NCI-H2107 (cell line): ENCODE measurements around the gene ANKRD9.
"Not testable (repeated sequence)": the region's sequence is repeated elsewhere in the genome, so short reads cannot be mapped to it uniquely, and the experiment has no call there.

Source experiments
- DNase-seq: peaks from one replicate; lab custom pipeline; 2025; lab: John Stamatoyannopoulos, UW

ANKRD9 gene

GRCh38 chr14:102538602-102539543 lies 29.3 kb upstream of the ANKRD9 start:
- no peak for DNase-seq

DNA sequence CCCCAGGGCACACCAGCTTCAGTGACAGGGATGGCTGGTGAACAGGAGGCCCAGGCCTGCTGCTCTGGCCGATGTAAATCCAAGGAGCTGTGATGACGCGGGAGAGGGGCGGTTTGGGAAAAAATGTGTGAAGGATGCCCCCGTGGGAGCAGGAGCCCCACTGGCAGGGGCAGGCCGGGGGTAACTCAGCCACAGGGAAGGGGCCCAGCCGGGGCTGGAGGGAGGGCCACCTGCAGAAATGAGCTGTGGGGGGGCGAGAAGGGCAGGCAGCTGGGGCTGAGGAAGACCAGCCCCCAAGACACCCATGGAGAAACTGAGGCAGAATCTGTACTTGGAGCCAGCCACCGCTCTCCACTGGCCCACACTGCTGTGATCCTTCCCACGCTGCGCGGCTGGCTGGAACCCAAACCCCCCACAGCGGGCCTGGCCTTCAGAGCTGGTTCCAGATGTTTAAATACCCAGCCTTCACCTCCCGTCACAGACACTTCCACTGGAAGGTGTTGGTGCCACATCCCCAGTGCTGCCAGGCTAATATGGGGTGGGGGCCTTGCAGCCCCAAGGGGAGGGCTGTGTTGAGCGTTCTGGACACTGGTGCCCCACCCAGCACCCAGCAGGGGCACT lies 28.5 kb upstream of the ANKRD9 start:
- no peak for DNase-seq

DNA sequence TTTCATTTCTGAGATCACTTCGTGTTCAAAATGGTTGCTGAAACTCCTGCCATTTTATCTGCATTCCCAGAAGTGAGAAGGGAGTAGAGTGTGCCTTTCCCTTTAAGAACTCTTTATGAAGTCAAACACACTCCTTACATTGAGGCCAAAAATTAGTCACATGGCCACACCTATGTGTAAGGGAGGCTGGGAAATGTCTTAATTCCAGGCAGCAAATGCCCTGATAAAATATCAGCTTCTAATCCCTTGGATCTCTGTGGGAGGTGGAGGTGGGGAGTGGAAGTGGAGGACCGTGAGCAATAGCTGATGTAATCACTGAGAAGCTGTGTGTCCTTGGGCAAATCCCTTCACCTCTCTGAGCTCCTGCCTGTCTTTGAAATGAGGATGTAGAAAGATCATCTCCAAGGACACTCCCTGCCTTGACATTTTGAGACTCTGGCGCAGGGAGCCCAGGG lies 22.7 kb upstream of the ANKRD9 start:
- no peak for DNase-seq

DNA sequence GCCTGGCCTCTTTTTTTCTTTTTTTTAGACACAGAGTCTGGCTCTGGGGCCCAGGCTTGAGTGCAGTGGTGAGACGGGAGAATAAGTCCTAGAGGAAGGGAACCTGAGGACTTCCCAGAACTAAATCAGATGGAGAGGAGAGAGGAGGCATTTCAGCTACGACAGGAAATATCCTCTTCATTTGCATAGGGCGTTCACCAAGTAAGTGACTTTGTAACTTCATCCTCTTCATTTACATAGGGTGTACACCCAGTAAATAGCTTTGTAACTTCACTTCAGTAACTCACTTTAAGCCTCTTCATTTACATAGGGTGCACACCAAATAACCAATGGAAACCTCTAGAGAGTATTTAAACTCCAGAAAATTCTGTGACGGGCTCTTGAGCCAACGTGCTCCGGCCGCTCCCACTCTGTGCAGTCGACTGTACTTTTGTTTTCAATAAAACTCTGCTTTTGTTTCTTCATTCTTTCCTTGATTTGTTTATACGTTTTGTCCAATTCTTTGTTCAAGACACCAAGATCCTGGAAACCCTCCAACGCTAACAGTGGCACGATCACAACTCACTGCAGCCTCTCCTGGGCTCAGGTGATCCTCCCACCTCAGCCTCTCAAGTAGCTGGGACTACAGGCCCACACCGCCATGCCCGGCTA lies 21.4 kb upstream of the ANKRD9 start:
- DNase-seq: no peak

- no peak for DNase-seq
Observed at GRCh38 chr14:102528431-102529170, 19.0 kb upstream of the ANKRD9 start.

GRCh38 chr14:102525929-102526497 lies 16.4 kb upstream of the ANKRD9 start:
- no peak for DNase-seq

DNA sequence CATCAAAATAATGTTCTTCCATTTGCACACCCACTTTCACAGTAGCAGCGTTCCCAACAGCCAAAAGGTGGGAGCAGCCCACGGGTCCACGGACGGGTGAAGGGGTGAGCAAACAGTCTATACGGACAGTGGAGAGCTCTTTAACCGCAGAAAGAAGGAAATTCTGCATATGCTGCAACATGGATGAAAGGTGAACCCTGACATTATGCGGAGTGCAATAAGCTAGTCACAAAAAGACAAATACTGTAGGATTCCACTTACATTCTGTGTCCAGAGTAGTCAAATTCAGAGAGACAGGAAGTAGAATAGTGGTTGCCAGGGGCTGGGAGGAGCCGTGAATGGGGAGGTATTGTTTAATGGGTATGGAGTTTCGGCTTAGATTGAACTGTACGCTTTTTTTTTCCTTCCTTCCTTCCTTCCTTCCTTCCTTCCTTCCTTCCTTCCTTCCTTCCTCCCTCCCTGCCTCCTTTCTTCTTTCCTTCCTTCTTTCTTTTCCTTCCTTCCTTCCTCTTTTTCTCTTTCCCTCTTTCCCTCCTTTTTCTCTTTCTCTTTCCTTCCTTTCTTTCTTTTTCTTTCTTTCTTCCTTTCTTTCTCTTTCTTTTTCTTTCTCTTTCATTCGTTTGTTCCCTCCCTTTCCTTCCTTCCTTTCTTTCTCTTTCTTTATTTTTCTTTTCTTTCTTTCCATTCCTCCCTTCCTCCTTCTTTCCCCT lies 15.8 kb upstream of the ANKRD9 start:
- no peak for DNase-seq

DNA sequence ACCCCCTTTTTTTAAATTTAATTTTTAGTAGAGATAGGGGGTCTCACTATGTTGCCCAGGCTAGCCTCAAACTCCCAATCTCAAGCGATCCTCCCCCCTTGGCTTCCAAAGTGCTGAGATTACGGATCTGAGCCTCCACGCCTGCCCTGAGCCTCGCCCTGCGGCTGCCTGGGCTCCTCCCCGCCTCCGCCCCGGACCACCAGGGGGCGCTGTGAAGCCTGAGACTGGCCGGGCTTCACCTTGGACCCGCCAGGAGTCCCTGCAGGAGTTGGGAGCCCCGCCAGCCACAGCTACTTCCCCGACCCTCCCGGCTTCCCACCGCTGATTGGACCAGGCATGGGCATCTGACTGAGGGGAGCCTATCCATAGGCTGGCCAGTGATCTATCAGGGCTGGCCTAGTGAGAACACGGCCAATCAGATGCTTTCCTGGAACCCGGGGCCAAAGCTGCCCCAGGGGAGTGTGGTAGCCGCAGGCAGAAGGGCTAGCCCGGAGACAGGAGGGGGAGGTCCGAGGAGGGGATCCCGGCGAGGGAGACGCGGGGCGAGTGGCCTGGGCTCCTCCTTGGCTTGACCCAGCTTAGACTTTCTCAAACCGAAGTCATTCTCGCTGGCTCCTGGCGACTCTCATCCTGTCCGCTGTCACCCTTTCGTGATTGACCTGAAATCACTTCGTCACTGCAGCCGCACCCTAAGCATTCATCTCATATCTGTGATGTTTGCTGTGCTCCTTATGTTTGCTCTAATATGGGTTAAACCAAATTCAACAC lies 15.1 kb upstream of the ANKRD9 start:
- peak; percentile 99 for DNase-seq

- no peak for DNase-seq
Observed at GRCh38 chr14:102523569-102524450, 14.2 kb upstream of the ANKRD9 start.

- no peak for DNase-seq
Observed at GRCh38 chr14:102523200-102523568, 13.6 kb upstream of the ANKRD9 start.

- DNase-seq: not testable (repeated sequence)
Observed at GRCh38 chr14:102519709-102520108, 10.1 kb upstream of the ANKRD9 start.

- no peak for DNase-seq
Observed at GRCh38 chr14:102518063-102518648, 8.6 kb upstream of the ANKRD9 start.

- no peak for DNase-seq
Observed at GRCh38 chr14:102517392-102518062, 8.0 kb upstream of the ANKRD9 start.

GRCh38 chr14:102516531-102517391 lies 7.2 kb upstream of the ANKRD9 start:
- no peak for DNase-seq

GRCh38 chr14:102514987-102515733 lies 5.6 kb upstream of the ANKRD9 start:
- no peak for DNase-seq

DNA sequence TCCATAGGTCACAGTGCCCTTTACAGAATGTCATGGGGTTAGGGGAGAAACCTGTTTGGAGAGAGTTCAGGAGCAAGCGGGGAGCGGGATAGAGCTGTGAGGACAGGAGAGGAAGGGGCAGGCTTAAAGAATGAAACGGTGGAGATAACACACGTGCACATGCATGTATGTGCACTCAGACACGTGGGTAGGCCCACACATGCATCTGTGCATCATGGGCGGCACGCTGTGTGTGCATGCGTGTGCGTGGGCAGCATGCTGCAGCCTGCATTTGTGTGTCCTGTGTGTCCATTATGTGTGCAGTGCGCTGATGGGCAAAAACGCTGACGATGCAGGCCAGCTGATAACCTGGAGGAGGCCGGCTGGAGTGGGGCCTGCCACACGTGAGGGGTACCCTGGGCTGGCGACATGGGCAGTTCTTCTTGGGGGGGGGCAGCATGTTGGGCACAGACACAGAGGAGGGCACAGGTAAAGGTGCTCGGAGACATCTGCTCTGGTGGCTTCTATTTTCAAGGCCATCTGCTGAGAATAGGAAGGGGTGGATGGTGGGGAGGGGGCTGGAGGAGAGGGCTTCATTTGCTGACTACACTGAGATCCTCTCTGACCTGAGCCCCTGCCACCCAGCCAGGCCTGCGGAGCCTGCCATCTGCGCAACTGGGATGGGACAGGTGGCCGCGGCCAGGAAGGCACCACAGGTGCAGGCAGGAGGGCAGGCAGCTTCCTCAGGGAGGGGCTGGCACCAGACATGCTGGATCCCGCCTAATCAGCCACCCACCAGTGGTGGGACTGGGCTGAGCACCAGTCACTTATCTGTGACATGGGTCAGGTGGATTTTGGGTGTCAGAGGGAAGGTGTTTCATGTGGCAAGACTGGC lies 4.6 kb upstream of the ANKRD9 start:
- no peak for DNase-seq
